Amniotic stem cell (primary cell): Measurements from ENCODE around the gene NXPH2.
"Not testable (repeated sequence)": the region's sequence is repeated elsewhere in the genome, so short reads cannot be mapped to it uniquely, and the experiment has no call there.

Source experiments
- DNase-seq: peaks from one replicate; lab custom pipeline; 2025; lab: John Stamatoyannopoulos, UW

NXPH2 gene

DNA sequence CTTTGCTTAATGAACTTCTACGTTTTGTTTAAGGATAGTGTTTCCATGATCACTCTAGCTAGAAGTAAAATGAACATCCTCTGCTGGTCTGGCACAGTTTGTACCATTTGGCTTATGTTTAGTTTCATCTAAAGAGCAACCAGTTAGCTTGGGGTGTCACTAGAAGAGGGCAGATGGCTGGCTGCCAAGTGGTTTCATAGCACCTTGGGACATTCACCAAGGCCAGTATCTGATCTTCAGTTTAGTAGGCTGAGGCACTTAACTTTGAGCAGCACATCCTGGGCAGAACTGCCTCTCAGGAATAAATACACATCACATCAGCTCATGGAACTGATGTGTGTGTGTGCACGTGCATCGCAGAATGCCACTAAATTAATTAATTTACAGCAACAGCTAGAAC, 68.4 kb downstream of the NXPH2 start:
- no peak for DNase-seq

DNA sequence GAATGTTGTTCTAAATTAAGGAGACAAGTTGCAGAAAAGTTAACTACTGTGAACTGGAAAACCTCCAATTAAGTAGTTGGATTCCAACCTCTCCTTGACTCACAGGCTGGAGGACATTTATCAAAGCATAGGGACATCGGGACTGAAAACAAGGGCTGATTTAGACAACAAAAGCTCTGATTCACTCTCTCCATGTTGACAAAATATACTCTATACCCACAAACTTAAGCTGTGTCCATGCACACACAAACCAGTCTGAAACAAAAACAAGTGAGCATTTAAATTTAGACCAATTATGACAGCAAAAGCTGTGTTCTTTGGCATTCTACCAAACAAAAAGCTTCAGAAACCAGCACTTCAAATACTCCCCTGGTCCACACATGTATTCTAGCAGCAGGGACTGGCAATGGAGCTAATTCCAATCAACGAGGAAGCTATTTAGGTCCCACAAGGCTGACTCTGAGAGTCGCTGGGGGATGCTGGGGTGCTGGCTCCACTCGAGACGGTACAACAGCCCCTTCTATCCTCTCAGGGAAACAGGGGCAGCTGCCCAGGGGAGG, 71.4 kb downstream of the NXPH2 start:
- DNase-seq: no peak

DNA sequence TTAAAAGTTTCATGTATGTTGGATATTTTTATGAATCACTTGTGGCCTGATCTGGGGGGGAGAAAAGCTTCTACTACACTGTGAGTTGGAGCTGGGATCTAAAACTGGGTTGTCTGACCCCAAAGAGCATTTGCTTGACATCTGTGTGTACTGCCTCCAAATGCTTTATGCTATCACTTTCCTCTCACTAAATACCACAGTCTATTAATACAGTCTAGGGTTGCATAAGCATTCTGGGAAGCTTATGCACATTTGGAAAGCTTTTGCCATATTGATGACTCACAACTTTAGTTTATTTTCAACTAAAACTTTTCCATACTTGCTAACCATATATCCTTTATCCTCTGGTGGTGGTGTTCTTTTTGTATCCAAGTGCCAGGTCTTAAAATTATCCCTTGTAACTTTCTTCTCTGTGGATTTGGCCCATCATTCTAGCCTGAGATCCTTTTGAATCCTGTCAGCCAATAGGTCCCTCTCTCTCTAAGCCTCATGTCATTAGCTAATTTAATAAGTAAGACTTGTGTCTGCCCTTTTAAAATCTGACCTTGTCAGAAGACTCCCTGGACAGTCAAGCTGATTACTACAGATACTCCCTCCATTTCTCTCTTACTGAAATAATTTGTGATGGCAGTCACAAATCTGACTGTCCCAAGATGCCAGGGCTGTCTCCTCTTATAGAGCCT, 72.7 kb downstream of the NXPH2 start:
- DNase-seq: peak; percentile 26

DNA sequence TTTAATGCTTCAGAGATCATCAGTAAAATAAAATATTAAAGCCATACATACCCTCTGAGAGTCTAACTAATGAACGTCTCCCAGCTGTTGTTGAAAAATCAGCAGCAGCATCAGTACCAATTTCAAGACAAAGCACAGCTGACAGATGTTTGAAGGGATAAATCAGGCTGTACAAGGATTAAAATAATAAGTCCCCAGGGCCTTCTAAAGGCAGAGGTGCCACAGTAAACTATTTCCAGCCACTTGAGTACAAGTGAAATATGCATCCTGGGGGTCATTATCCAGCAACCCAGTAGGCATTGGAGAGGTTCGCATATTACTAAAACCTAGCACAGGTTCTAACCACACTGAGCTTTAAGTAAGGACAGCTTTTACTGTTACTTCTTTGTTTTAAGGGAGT, 76.9 kb downstream of the NXPH2 start:
- DNase-seq: no peak

DNA sequence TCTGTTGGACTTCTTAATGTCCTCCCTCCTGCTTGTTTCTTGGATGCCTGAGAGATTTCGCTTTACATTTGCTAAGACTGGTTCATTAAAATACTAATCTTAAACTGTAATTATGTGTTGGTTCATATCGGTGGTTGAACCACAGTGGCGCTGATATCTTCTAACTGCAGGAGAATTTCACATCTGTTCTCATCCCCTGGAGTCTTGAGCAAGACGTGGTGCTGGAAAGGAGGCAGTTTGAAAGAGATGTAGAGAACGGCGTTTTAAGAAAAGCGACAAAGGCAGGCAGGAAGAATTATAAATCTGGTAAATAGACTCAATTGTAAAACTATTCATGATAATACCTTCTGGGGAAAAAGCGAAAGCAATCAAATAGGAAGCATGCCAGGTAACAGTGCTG, 79.5 kb downstream of the NXPH2 start:
- DNase-seq: no peak

DNA sequence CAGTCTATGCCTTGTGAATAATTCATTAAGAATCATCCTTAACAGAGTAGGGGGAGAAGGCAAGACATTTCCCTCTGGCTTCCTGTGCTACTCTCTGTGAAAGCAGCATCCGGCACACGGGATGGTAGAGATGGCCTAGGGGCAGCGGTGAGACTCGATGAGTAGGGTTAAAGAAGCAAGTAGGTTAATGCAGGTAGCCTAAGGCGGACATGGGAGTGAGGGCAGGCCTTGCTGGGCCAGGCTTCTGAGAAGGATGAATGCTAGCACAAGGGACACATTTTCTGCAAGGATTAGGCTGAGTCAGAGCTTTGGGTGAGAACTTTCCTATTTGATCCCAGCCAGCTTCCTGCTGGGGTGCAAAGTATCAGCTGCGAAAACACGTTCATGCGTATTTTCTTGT, 80.8 kb downstream of the NXPH2 start:
- no peak for DNase-seq

DNA sequence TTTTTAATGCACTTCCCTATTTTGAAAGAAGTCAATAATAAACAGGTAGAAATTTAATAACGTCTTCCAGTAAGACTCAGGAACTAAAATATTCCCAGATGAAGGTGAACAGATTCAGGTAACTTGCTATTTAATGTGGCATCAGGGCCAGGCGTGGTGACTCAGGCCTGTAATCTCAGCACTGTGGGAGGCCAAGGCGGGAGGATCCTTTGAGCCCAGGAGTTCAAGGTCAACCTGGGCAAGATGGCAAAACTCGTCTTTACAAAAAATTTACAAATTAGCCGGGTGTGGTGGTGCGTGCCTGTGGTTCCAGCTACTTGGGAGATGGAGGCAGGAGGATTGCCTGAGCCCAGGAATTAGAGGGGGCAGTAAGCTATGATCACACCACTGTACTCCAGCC, 81.8 kb downstream of the NXPH2 start:
- DNase-seq: no peak

DNA sequence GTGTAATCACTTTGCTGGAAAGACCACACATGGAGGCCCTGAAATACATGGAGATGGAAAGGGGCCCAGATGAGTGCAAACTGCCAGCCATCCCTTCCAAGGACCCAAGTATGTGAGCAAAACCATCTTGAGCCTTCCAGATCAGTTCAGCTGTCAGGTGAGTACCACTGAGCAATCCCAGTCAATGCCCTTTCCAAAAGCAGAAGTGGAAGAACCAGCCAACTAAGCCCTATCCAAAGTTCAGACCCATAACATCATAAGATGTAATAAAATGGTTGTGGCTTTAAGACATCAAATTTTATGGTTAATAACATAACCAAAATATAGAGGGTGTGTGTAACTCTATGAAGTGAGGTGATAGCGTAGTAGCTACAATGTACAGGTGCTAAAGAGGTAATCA, 88.5 kb downstream of the NXPH2 start:
- DNase-seq: no peak

DNA sequence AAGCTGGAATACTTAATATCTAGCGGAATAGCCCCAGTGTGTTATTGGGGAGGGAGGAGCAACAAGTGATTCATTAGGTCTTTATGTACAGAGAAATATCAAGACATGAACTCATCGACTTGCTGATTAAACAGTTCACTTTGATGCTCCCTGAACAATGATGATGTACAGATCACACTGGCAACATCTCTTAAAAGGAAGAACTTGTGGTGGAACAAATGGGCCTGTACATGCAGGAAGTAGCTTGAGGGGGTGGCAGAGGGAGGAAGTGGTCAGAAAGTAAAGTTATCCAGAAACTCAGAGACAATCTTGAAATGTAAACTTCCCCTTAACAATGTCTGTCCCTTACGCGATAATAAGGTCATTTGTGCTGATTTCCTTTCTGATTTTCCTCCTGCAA, 90.5 kb downstream of the NXPH2 start:
- no peak for DNase-seq

DNA sequence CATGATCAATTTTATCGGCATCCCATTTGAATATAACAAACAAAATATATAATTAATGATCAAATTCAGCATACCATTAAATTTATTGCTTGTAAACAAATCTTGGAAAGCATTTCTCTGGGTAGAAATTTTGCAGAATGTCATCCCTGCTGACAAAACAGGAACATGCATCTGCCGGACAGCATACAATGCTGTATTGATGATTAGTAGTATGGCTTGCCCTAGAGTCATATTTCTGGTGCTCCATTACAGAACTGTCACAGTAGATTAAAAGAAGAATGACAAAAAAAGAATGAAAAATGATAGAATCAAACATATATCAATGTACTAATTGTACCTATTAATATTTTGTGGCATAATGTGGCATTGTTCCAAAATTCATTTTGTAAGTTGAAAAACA, 98.0 kb downstream of the NXPH2 start:
- no peak for DNase-seq

DNA sequence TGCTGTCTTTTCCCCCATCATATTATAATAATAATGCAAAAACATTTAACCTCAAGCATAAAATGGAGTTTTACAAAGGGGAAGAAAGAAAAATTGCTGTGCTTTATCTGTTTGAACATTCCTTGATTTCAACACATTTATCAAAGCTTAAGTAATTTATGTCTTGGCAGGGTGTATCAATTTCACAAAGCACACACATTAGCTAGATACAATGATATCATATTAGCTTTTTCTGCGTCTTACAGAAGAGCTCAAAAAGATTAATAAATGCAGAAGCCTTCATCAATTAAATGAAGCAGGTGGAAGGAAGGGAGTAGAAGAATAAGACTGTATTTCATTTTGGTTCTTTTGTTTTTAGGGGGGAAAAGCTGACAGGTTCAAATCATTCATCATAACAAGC, 103.0 kb downstream of the NXPH2 start:
- no peak for DNase-seq

DNA sequence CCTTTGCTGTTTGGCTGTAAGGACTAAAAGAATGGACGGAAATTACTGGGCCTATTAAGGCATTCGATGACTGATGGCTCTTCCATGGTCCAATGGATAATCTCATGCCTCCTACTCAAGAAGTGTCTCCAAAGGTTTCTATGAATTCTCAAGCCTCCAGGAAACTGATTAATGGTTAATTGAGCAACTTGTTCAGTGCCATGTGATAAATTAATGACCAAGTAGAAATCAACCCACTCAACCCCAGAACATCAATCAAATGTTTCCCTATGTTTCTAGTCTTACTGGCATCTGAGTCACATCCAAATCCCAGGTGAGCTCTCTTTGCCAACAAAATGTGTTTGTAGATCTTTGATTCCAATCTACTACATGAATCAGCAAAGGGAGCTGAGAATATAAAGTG, 103.6 kb downstream of the NXPH2 start:
- no peak for DNase-seq

DNA sequence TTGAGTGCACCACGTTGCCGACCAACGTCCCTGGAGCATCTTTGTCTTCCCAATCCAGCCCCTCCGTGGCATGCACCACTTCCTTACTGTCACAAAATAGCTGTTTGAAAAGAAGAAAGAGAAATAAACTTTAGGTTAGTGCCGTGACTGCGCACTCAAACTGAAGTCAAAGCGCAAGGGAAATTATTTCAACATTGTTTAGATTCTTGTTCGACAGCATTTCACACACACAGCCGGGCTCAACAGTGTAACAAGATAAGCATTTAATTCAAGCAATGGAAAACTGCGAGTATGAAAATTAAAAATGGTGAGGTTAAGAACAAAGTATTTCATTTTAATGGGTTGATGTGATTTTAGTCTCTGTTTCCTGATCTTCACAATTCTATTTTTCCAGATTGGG, 108.6 kb downstream of the NXPH2 start:
- DNase-seq: no peak

DNA sequence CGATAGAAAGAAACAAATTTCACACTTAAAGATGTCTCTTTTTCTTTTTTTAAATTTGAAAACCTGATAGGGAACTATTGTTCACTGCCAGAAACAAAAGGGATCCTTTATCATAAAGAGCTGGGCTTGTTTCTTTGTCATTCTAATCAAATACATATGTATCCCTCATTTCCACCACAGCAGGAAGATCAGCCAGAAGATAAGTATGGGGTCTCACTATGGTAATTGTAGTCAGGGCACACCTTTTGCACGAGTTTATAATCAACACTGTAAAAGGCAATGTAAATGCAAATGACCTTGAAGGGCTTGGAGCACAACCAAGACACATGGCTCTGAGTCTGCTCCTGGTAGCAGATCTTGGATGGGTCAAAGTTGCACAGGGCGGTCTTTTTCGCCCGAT, 109.5 kb downstream of the NXPH2 start:
- DNase-seq: no peak

DNA sequence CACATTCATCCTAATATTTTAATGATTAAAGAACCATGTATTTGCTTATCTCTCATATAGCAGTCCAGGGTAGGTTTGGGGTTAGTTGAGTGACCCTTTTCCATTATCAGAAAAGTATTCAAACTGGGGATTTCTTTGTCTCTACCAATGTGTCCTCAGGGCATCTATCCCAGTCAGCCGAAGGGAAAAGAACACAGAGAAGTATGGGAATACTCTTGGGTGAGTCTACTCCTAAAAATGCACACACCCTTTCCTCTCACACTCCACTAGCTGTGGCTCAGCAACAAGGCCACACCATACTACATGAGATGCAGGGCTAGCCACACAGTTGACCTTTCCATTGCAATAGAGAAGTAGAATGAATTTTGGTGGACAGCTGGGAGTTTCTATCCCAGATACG, 114.3 kb downstream of the NXPH2 start:
- DNase-seq: no peak

DNA sequence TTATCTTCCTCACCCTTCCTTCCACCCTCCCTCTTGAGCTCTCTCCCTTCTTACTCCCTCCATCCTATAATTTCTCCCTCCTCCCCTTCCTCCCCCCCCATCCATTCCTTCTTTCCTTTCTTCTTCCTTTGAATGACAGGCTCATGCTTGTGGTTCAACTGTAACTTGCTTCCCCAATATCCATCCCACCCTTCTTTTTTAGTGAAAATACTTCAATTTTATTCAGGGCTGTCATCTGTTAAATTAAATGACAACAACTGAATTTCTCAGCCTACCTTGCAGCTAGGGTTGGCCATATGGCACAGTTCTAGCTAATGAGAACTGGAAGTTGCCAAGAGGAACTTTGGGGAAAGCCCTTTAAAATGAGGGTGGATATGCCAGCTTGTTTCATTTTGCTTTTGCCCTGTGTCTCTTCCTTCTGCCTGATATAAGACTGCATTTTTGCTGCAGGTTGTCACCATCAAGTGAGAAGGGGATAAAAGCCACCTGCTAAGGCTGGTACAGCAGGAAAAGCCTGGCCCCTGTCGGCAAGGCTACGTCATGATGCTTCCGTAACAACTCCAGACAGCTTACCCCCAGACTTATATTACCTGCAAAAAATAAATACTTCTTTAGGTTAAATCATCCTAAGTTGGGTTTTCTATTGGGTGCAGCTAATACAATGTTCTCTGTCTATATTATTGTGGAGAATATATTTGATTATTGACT, 121.8 kb downstream of the NXPH2 start:
- DNase-seq: no peak

DNA sequence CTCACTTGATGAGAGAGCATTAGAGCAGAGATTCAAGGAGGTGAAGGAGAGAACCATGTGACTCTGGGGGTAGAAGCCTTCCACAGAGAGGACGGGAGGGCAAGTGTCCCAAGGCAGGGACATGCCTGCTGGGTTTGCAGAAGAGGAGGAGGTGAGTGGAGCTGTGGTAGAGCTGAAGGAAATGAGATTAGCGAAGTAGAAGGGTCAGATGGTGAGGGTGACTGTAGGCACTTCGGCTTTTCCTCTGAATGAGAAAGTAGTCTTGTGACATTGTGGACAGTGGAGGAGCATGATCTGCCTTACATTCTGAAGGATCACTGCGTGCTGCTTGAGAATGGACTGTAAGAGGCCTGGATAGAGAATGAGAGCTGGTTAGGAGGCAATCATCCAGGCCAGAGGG, 126.0 kb downstream of the NXPH2 start:
- no peak for DNase-seq

DNA sequence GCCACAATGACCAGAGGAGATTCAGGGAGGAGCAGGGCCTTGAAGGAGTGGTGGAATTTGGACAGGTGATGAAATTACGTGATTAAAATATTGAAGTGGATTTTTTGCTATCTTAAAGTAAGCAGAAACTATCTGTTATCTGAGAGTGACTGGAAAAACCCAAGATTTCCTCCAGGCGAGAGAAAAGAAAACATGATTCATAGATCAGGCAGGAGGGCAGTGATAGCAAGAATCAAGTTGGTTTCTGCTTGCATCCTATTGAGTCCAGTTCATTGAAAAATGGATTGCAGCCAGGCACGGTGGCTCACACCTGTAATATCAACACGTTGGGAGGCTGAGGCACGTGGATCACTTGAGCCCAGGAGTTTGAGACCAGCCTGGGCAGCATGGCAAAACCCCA, 127.8 kb downstream of the NXPH2 start:
- no peak for DNase-seq

DNA sequence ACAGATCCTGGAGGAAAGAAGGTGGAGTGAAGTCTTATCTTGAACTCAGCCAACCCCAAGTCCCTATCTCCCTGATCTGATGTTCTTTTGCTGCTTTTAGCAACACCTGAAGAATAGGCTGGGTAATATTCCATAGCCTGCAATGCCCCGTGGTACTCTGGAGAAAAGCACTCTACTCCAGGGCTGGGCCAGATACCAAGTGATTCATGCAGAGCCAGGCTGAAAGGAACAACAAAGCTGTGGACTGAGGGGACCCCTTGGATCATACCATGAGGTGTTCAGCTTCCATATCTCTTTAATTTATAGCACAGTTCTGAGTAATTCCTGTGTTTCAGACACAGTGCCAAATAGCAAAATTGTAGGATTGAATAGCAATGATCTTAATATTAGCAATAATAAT, 130.6 kb downstream of the NXPH2 start:
- no peak for DNase-seq

DNA sequence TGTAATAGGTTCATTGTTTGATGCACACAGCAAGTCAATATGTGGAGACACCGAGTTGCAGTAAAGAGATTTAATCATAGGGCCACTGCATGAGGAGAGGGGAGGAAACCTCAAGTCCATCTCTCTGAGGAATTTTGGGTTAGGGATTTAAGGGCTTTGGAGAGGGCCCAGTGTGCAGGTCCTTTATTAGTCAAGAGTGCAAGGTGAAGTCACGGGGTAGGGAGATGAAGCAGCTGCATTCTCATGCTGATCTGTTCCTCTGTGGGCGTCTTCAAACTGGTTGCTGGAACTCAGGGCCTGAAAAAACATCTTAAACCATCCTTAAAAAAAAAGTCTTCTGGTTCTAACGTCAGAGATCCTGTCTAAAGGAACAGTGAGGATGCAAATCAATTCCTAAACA, 131.6 kb downstream of the NXPH2 start:
- DNase-seq: no peak

DNA sequence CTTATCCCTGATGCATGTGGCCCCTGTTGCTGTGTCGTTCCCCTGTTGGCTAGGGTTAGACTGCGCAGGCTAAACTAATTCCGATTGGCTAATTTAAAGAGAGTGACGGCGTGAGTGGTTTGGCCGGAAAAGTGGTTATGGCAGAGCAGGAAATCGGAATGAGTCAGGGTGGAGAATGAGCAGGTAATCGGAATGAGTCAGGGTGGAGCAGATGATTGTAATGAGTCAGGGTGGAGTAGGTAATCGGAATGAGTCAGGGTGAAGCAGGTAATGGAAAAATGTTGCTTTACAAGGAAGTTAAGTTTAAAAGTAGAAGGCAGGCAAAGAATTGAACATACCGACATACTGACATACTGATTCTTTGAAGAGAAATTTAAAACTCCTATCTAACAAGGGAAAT, 135.4 kb downstream of the NXPH2 start:
- not testable (repeated sequence) for DNase-seq

DNA sequence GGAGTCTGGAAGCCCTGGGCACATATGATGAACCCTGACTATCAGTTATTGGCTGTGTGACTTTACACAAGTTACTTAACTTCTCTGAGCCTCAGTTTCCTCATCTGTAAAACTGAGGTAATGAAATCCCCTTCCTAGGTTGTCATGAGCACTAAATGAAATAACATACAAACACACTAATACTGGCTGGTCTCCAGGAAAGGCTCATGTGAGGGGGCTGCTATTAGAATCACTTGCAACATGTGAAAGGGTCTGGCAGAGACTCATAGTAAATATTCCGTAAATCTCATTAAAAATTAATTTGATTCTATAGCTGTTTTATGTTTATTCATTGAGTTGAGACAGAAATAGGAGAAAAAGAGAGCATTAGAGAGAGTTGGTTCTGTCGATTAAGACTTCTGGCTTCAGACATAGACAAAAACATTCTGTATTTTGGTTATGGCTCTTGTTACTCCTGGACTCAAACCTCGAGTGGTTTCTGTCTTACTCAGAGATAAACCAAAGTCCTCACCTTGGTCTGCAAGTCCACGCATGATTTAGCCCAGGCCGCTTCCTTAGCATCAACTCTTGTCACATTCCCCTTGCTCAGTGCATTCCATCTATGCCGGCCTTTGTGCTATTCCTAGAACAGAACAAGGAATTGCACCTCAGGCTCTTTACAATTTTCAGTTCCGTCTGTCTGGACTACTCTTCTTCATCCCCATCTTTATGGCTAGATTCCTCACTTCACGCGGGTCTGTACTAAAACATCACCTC, 139.1 kb downstream of the NXPH2 start:
- no peak for DNase-seq

DNA sequence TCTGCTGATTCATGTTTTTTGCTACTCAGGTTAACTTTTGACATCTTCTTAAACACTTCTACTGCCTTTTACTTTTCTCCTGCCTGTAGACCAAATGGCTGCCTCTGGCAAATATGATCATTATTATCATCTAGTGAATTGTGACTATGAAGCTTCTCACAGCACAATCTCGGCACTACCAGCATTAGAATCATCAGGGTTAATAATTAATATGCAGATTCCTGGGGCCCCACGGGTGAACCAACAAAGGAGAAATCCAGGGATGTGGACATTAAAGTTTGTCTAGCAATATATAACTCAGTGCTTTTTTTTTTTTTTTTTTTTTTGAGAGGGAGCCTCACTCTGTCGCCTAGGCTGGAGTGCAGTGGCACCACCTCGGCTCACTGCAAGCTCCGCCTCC, 142.5 kb downstream of the NXPH2 start:
- DNase-seq: no peak
